ENCODE results near the gene CCL22.

- TF ChIP-seq CTCF (IDR thresholded peaks at IDR 0.05), result no peak
- no peak for TF ChIP-seq POLR2AphosphoS5 (IDR thresholded peaks at IDR 0.05)
- TF ChIP-seq POLR2A (IDR thresholded peaks at IDR 0.05), result no peak
Observed at GRCh38 chr16:57366544-57367040, 8.0 kb downstream of the CCL22 start.

Measured in prostate gland (tissue), 2 donors.